Psoas muscle (tissue), 8 donors: Measurements from ENCODE around the gene DBN1. TPM values are rescaled to one million over a fixed set of nuclear protein-coding genes. Genes with fewer than 3 reads are reported as not detected.

Experiments used
- ATAC-seq, 4 donors: fragments of 200-7000 bp; cut with Tn5 transposase; one replicate each; pipeline ENCODE4 v1.9.1; 2020; ENCODE audit warnings: moderate library complexity in 3 of 4, mild to moderate bottlenecking in 2 of 4
- DNase-seq, 2 donors: peaks; one replicate each; pipeline ENCODE4 v3.0.0-alpha.2; 2020
- H3K27ac ChIP-seq: fragments of 200-600 bp; one replicate; pipeline ENCODE4 v1.8.0; 2022
- H3K27me3 ChIP-seq, 3 donors: fragments of 200-600 bp in 1 of 3; one replicate each; pipeline versions ENCODE4 v1.6.1 to v1.8.0; 2013 to 2022; ENCODE audit warnings: low read length in 2 of 3, mild to moderate bottlenecking in 2 of 3, moderate library complexity in 1 of 3; ENCODE audit not compliant: insufficient read depth in 3 of 3
- H3K36me3 ChIP-seq, 2 donors: fragments of 200-600 bp in 1 of 2; one replicate each; pipeline versions ENCODE4 v1.6.1 to v1.8.0; 2013 to 2022; ENCODE audit warnings: low read depth in 1 of 2, mild to moderate bottlenecking in 1 of 2, moderate library complexity in 1 of 2; ENCODE audit not compliant: insufficient read depth in 1 of 2
- H3K4me1 ChIP-seq: fragments of 200-600 bp; one replicate; pipeline ENCODE4 v1.8.0; 2022
- H3K4me3 ChIP-seq: fragments of 200-600 bp; one replicate; pipeline ENCODE4 v1.8.0; 2022; ENCODE audit warnings: mild to moderate bottlenecking
- H3K9me3 ChIP-seq: fragments of 200-600 bp; one replicate; pipeline ENCODE4 v1.8.0; 2022
- CTCF ChIP-seq: fragments of 200-600 bp; IDR thresholded peaks from one replicate; pipeline ENCODE4 v1.8.0; 2022; ENCODE audit warnings: antibody characterized with exemption
- WGBS, 3 donors: extraction: QIAGEN DNeasy Blood & Tissue Kit; methylation state at CpG; one replicate each; pipeline versions ENCODE4 v1.1.6 to v1.1.7; 2013; 5-methylcytosine and 5-hydroxymethylcytosine counted together
- intact Hi-C, 2 donors: fragments of 100-400 bp; cut with DNase I; formaldehyde crosslinking; loops; one replicate each; pipeline versions ENCODE4 v1.11.0 to v1.14.2; 2022
- polyA plus RNA-seq, 3 donors: library from polyadenylated mRNA; stranded (reverse); fragments of 200-250 nt; gene quantifications; one replicate each; pipeline ENCODE4 v1.2.3, GENCODE V29; 2013
- total RNA-seq, 4 donors: library from RNA; stranded (reverse); fragmentation: NEBNext Ultra II Directional in 2 of 4; extraction: Animal tissue kit (Norgen Biotek cat#: 25700) in 2 of 4; gene quantifications; one replicate each; pipeline versions ENCODE4 v1.2.1 to v1.2.4, GENCODE V29; 2021 to 2023
- donor health status: healthy with polysubstance abuse.
- donor health status: DM: no; HTN: no; CAD: no; lungs with moderate emphysema.
- donor health status: Bipolar disorder and iron deficiency.
- donor health status: healthy.
- donor health status: DM: yes; HTN: yes; CAD: no.
- donor health status: DM: no; HTN: no; CAD: no.
- donor health status: DM: no; HTN: no; CAD: no.
- donor health status: DM: yes; HTN: yes; CAD: no.

Gene DBN1
- total and polyA plus RNA-seq, 7 donors: 8.1 to 28.4 (median 20.8) TPM

- ATAC-seq: no peak
- H3K27ac ChIP-seq: no peak overlapping the region
- peak overlapping the region; percentile 74 for H3K4me3 ChIP-seq
- TF ChIP-seq CTCF: no peak
- no peaks in the 10 kb centered on the region for H3K9me3 ChIP-seq
- DNase-seq: no peak
- peaks cover 0 to 16% of the 10 kb centered on the region in 2 donors for H3K36me3 ChIP-seq
- H3K27me3 ChIP-seq: peaks cover 0 to 32% (median 7%) of the 10 kb centered on the region in 3 donors
- intact Hi-C loops: no loop called here
- WGBS, 3 donors: 4 to 5% (median 5%) methylated on average over 8 of the region's 8 CpGs
- H3K4me1 ChIP-seq: peaks cover 13% of the 10 kb centered on the region
Measured at GRCh38 chr5:177445917-177446199, 27.6 kb downstream of the DBN1 start.

- DNase-seq (no peak), ATAC-seq (no peak)
- Histone ChIP-seq H3K27ac (no peak overlapping the region), H3K4me1 (peaks cover 13% of the 10 kb centered on the region), H3K9me3 (no peaks in the 10 kb centered on the region), H3K36me3 (peaks cover 0 to 21% of the 10 kb centered on the region in 2 donors), H3K27me3 (peaks cover 0 to 26% (median 7%) of the 10 kb centered on the region in 3 donors), H3K4me3 (no peak overlapping the region)
- 45 to 56% (median 47%) methylated on average over 10 of the region's 10 CpGs for WGBS, 3 donors
- intact Hi-C loops: no loop called here
- no peak for TF ChIP-seq CTCF
Measured at GRCh38 chr5:177445052-177445916, 28.1 kb downstream of the DBN1 start.

GRCh38 chr5:177444106-177445051, 29.1 kb downstream of the DBN1 start:
- H3K36me3 ChIP-seq: peaks cover 0 to 21% of the 10 kb centered on the region in 2 donors
- DNase-seq (no peak), ATAC-seq (no peak)
- H3K4me1 ChIP-seq: peaks cover 13% of the 10 kb centered on the region
- H3K9me3 ChIP-seq: no peaks in the 10 kb centered on the region
- peaks cover 0 to 18% (median 7%) of the 10 kb centered on the region in 3 donors for H3K27me3 ChIP-seq
- intact Hi-C loops: no loop called here
- no peak overlapping the region for H3K4me3 ChIP-seq
- no peak overlapping the region for H3K27ac ChIP-seq
- 59 to 74% (median 60%) methylated on average over 7 of the region's 7 CpGs for WGBS, 3 donors
- no peak for TF ChIP-seq CTCF

GRCh38 chr5:177443144-177443983, 30.1 kb downstream of the DBN1 start:
- no peak for TF ChIP-seq CTCF
- Histone ChIP-seq H3K27me3 (peaks cover 0 to 9% (median 5%) of the 10 kb centered on the region in 3 donors), H3K36me3 (peaks cover 0 to 26% of the 10 kb centered on the region in 2 donors), H3K4me3 (no peak overlapping the region), H3K4me1 (peaks cover 13% of the 10 kb centered on the region), H3K27ac (no peak overlapping the region), H3K9me3 (no peaks in the 10 kb centered on the region)
- intact Hi-C loops: no loop called here
- WGBS, 3 donors: 82 to 87% (median 83%) methylated on average over 15 of the region's 15 CpGs
- ATAC-seq (no peak), DNase-seq (no peak)
